HG03432 (cell line): ENCODE data around the gene ACTR2.
A peak's percentile ranks its signal among the peaks of the same experiment; 100 is the strongest.
"Not testable (repeated sequence)": the region's sequence is repeated elsewhere in the genome, so short reads cannot be mapped to it uniquely, and the experiment has no call there.

Experiments used
- ATAC-seq: cut with Tn5 transposase; IDR thresholded peaks from one replicate; pipeline ENCODE4 v1.9.1; 2021; ENCODE audit warnings: mild to moderate bottlenecking, moderate library complexity; ENCODE audit not compliant: unreplicated experiment

Gene ACTR2

DNA sequence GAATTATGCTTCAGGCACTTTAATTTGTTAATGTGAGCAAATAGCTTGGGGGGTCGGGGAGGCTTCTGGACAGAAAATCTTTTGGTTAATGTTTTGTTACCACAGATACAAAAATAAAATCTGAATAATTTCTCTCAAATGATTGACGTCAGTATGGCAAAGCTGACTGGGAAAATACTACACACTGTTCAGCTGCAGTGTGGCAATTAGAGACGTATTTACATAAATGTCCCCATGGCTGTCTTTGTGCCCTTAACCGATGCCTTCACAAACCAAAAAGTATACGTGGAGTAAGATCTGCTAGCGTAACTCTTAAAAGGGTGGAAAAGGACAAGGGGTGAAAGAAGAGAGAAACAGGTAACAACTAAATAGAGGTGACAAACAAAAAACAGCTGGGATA, 83.4 kb downstream of the ACTR2 start:
- ATAC-seq = no peak

DNA sequence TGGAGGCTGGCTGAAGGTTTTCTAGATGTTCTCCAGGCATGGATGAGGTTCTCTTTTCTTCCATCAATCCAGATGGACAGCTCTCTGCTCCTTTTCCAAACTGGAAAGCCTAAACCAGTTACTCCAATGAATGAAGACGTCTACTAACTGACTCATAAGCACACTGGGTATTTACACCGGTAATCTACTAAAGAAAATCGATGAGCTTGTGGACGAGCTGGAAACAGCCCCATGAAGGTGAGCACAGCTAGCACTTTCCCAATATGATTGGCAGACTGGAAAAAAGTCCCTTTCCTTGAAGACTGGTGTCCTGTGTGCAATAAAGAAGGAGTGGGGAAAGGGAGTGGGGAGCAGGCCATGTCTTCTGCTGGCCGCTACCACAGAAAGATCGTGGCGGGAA, 84.0 kb downstream of the ACTR2 start:
- ATAC-seq = no peak

DNA sequence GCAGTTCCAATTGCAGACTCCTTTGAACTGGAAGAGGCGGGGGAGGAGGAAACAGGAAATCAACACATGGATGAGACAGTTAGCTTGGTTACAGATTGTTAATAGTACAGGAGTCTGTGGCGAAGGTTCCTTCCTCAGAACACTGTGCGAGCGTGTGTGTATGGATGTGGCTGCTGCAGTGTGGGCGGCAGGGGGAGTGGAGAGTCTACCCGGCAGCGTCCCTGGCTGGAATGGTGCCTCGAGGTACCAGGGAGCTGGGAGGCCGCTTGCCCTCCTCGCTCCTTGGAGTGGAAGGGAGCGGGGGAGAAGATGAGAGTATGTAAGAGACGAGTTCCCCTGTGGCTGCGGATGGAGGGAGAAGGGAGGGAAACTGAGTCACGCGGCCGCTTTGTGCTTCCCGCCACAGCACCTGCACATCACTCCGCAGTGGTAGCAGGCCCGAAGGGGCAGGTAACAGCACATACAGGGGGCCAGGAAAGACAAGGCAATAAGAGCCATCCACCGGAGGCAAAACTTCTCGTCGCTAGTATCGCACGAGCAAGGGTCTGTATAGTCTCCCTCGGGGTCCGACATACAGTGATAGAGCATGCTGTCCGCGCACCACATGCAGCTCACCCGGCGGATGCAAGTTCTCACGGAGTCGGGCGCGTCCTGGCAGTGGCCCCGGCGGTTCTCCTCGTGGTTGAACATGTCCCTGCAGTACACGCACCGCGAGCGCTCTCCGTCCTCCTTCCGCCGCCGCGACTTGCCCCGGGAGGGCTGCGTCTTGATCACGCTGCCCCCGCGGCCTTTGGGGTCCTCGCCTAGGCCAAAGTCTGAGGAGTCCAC, 85.7 kb downstream of the ACTR2 start:
- ATAC-seq = no peak

DNA sequence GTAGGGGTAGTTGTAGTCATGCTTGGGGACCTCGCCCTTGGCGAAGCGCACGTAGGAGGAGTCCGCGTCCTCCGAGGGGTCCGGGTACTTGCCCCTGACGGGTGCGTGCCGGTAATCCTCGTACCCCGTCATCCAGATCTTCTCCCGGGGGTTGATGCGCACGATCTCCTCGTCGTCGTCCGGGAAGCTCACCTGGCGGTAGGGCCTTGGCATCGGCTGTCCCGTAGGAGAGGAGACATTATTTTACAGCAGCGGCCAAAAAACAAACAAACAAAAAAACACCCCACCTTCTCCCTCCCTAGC, 86.3 kb downstream of the ACTR2 start:
- ATAC-seq = no peak

DNA sequence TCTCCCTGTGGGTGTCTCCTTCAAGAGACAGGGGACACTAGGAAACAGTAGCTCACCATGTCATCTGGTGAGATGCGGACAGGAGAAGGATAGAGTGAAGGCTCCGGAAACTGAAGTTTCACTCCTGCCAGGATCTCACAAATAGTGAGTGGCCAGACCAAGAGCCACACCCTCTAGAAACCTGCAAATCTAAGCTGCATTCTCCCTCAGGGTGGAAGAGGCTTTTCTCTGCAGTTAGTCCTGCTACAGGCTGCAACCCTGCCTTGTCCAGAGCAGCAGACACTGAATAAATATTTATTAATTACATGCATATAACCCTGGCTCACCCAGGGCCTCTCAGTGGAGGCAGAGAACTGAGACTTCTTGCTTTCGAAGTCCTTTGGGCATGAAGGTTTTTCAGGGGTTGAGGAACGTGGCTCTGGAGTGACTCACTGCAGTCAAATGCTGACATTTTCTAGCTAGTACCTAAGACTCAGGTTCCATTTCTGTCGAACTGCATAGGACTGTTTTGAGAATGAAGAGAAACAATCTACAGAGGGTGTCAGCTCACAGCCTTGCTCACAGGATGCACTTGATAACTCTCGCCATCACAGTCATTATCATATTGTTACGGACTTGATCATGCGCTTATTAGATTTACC, 87.3 kb downstream of the ACTR2 start:
- no peak for ATAC-seq

DNA sequence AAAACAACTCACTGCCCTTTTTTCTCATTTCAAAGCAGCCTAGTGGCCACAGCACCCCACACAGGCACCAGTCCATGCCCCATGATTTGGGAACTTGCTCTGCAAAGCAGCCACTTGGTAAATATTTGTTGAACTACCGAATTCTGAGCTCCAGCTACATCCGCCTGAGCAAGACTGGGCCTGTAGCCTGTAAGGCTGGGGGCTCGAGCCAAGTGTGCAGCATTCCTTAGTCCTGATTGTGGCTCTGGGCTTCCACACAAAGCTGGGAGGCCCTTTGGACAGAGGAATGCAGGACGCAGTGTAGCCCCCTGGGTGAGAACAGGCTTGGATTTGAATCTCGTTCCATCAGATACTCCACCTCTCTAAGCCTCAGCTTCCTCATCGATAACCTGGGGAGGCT, 88.4 kb downstream of the ACTR2 start:
- ATAC-seq = no peak

DNA sequence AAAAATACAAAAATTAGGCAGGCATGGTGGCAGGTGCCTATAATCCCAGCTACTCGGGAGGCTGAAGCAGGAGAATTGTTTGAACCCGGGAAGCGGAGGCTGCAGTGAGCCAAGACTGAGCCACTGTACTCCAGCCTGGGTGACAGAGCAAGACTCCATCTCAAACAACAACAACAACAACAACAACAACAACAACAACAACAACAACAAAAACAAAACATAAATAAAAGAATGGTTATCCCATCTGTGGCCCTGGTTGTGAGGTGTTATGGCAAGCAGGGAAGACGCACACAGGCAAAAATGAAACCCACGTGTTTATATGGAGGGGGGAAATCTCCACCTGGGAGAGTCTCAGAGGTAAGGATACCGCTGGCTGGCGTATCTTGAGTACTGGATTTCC, 89.7 kb downstream of the ACTR2 start:
- ATAC-seq = not testable (repeated sequence)

DNA sequence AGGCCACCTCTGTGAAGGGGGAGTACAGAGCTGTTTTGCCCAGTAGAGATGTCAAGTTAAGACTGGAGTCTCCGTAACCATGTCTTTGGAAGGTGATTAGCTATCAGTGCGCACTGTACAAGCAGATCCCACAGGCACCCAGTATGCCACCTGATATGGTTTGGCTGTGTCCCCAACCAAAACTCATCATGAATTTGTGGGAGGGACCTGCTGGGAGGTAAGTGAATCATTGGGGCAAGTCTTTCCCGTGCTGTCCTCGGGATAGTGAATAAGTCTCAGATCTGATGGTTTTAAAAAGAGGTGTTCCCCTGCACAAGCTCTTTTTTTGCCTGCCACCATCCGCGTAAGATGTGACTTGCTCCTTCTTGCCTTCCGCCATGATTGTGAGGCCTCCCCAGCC, 90.2 kb downstream of the ACTR2 start:
- no peak for ATAC-seq

DNA sequence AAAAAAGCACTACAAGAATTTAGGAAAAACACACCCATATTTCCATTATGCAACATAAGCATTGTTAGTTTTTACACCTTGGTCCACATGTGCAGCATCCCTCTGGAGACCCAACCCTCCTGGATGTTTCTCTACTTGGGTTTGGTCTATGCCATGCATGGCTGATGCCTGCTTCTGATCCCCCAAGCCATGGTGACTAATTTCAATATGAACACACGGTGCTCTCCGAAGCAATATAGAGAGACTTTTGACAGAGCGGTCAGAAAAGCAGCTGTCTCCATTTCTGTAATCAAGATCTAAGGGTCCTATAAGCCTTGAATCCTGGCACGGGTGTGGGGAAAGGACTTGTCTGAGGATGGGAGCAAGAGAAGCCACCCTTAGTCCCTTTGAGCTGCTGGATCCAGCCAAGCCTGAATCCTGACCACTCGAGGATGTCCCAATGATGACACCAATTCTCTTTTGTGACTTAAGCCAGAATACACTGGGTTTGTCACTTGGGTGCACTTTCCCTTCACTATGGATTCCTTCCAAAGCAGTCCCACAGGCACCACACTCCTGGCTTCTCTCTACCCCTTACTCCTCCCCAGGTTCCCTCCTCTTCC, 91.5 kb downstream of the ACTR2 start:
- ATAC-seq = no peak

DNA sequence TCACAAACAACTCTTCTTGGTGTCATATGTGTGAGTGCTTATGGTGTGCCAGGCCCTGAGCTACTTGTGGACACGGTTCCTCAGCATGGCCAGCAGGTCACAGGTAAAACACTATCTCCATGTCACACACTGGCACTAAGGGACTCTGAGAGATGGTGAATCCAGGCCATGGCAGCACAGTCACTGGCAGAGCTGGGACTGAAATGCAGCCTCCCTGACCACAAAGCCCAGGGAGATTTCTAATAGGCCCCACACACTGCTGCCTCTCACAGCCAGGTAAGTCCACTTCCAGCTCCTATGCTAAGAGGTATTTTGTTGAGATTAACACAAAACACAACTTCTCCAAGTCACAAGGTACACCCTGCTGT, 92.0 kb downstream of the ACTR2 start:
- ATAC-seq = no peak

DNA sequence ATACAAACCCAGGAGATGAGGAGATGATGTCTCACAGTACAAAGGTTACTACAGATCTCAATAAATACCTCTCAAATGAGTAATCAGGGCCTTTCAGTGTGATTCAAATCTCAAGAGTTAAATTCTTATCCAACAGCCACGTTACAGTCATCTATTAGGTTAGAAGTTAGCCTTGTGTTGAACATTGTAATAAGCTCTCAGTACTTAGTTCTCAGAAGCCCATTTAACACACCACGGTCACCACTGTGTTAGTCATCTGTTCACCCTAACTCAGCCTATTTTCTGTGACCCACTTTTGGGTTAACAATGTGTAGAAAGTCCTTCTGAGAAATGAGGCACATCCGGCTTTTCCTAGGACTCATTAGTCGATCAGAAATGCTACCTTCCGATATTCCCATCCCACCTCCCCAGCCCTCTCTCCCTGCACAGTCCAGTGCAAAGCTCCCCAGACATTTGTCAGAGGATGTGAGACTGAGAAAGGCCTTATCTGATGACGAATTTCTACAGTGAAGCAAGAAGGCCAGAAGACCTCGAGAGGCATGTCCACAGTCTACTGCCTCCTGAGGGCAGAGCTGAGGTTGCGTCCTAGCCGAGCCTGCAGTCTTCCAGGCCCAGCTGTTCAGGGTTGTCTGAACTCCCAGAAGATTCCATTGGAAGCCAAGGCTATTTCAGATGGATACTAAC, 92.6 kb downstream of the ACTR2 start:
- peak; percentile 77 for ATAC-seq
